Adipocyte (in vitro differentiated cells): ENCODE data around the gene BORCS8.

ENCODE experiments used
- DNase-seq: peaks from one replicate; pipeline ENCODE4 v3.0.0-alpha.2; 2015; ENCODE audit warnings: low read depth
- H3K27me3 ChIP-seq: replicated peaks from 2 replicates; pipeline ENCODE4 v1.7.0; 2013; ENCODE audit warnings: mild to moderate bottlenecking, low read length, moderate library complexity; ENCODE audit not compliant: control insufficient read depth, insufficient read depth
- H3K36me3 ChIP-seq: 2 replicates; pipeline ENCODE4 v1.7.0; 2013; ENCODE audit warnings: low read length, mild to moderate bottlenecking, moderate library complexity; ENCODE audit not compliant: control insufficient read depth, insufficient read depth, severe bottlenecking
- H3K4me1 ChIP-seq: 2 replicates; pipeline ENCODE4 v1.7.0; 2013; ENCODE audit warnings: mild to moderate bottlenecking, low read length, moderate library complexity; ENCODE audit not compliant: control insufficient read depth, insufficient read depth
- H3K4me3 ChIP-seq: 2 replicates; pipeline ENCODE4 v1.7.0; 2013; ENCODE audit warnings: mild to moderate bottlenecking, low read length, moderate library complexity
- H3K9ac ChIP-seq: 2 replicates; pipeline ENCODE4 v1.7.0; 2013; ENCODE audit warnings: mild to moderate bottlenecking, low read length, moderate library complexity
- H3K9me3 ChIP-seq: 2 replicates; pipeline ENCODE4 v1.7.0; 2013; ENCODE audit warnings: mild to moderate bottlenecking, low read length, moderate library complexity; ENCODE audit not compliant: control insufficient read depth

Gene BORCS8

DNA sequence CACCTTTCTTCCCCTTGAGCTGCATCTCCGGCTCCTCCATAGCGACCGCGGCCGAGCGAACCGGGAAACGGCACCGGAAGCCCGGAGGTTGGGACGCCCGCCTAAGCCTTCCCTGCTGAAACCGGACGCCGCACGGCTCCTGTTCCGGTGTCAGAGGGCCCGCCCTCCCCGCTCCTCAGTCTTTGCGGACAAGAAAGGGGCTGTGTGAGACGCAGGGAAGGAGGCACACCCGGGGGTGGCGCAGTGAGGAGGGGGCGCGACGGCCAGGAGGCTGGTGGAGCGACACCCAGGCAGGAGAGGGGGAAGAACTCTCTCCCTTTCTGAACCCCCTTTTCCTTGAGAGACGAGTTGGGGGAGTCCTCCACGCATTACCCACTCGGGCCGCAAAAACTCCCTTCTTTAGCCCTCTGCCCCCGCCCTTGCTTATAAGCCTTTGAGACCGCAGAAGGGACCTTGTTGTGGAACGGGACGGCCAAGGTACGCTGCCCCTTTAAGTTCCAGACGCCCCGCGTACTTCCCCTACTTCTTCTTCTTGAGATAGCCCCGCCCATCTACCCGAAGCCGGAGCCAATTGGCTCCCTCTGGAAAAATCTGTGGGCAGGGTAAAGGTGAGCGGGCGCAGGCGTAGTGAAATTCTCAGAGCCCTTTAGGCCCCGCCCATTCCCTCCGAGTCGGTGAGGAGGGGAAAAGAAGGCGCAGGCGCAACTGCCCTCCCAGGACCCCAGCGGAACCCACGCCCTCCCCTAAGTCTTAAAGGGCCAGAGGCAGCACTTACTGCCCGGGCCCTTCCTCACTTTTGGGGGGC, at the start of gene BORCS8, which contains the start of gene RFXANK:
Gene BORCS8, minus strand, starts transcription at position 75 of the 805 bp plus-strand sequence. Its CDS starts 35 bp downstream, at position 40.
Gene RFXANK, plus strand, starts transcription at position 181 of the 805 bp plus-strand sequence. CDS start 1,689 bp downstream, outside the sequence.
- peak; percentile 100 for DNase-seq

DNA sequence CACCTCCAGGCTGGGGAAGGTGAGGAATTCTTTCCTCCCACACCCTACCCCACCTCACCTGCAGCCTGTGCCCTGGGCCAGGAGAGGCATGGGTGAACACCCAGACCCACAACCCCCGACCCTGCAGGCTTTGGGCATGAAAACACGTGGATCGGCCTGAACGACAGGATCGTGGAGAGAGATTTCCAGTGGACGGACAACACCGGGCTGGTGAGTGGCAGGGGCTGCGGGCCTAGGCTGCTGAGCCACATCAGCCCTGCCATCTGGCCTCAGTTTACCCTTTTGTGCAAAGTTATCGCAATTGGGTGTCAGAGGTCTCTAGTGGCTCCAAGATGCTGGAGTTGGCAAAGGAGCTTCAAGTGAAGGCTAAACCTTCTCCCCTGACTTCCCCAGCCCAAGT, 48.5 kb upstream of the BORCS8 start:
- DNase-seq = no peak
- no peaks in the 10 kb centered on the region for H3K9me3 ChIP-seq
- H3K27me3 ChIP-seq = peaks cover 20% of the 10 kb centered on the region
- H3K4me3 ChIP-seq = no peak overlapping the region
- no peak overlapping the region for H3K9ac ChIP-seq
- no peaks in the 10 kb centered on the region for H3K36me3 ChIP-seq
- H3K4me1 ChIP-seq = no peaks in the 10 kb centered on the region

More for the DNA sequence above, at the start of gene BORCS8, which contains the start of gene RFXANK:
- H3K9me3 ChIP-seq = no peaks in the 10 kb centered on the region
- H3K4me1 ChIP-seq = peaks cover 32% of the 10 kb centered on the region
- no peaks in the 10 kb centered on the region for H3K27me3 ChIP-seq
- H3K36me3 ChIP-seq = peaks cover 7% of the 10 kb centered on the region
- H3K9ac ChIP-seq = peak within 1 kb of the TSS; percentile 100
- H3K4me3 ChIP-seq = peak within 1 kb of the TSS; percentile 94

DNA sequence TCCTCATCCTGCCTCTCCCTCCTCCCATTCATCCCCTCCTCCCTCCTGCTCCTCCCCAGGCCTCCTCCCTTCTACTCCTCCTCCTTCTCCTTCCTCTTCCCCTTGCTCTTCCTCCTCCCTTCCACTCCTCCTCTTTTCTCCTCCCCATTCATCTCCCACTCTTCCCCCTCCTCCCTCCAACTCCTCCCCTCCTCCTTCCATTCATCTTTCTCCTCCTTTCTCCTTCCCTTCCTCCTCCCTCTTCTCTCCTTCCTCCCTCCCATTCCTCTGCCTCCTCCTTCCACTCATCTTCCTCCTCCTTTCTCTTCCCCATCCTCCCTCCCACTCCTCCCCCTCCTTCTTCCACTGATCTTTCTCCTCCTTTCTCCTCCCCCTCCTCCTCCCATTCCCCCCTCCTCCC, 47.7 kb upstream of the BORCS8 start:
- H3K4me1 ChIP-seq = no peaks in the 10 kb centered on the region
- H3K4me3 ChIP-seq = no peak overlapping the region
- H3K27me3 ChIP-seq = peaks cover 16% of the 10 kb centered on the region
- peaks cover 4% of the 10 kb centered on the region for H3K9me3 ChIP-seq
- no peak for DNase-seq
- H3K36me3 ChIP-seq = no peaks in the 10 kb centered on the region
- no peak overlapping the region for H3K9ac ChIP-seq

DNA sequence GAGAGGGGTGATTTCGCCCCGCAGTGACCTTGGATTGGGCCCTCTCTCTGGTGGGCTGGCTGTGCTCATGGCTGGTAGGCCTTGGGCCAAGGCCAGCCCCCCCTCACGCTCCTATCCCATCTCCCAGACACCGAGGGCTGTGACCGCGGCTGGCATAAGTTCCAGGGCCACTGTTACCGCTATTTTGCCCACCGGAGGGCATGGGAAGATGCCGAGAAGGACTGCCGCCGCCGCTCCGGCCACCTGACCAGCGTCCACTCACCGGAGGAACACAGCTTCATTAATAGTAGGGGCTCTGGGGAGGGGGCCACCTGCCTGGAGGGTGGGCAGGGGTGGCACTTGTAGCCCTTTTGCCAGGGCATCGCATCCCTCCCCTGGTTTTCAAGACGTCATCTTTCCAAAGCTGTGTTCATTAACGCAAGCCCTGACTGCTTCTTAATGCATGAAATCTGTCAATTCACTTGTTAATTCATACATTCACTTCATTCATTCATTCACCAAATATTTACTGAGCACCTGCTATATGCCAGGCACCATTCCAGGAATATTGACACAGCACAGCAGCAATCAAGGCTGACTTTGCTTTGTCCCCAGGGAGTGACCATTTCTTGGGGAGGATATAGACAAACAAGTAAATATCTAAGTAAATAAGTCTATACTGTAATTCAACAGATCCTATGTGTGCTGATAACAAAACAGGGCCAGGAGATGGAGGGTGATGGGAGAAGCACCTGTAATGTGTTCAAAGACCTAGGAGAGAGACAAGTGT, 46.4 kb upstream of the BORCS8 start:
- no peak for DNase-seq
- Histone ChIP-seq H3K4me3 (no peak overlapping the region), H3K36me3 (no peaks in the 10 kb centered on the region), H3K9me3 (peaks cover 18% of the 10 kb centered on the region), H3K27me3 (peaks cover 16% of the 10 kb centered on the region), H3K9ac (no peak overlapping the region), H3K4me1 (no peaks in the 10 kb centered on the region)

DNA sequence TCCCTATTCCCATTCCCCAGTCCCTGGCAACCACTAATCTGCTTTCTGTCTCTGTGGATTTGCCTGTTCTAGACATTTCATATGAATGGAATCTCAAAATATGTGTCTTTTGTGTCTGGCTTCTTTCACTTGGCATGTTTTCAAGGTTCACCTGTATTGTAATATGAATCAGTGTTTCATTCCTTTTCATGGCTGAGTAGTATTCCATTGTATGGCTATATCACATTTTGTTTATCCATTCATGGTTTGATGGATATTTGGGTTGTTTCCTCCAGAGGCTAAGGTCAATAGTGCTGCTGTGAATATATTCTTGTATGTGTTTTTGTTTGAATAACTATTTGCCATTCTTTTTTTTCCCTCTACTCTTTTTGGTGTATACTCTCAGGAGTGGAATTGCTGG, 44.2 kb upstream of the BORCS8 start:
- Histone ChIP-seq H3K9ac (no peak overlapping the region), H3K4me1 (no peaks in the 10 kb centered on the region), H3K36me3 (no peaks in the 10 kb centered on the region), H3K27me3 (peaks cover 26% of the 10 kb centered on the region), H3K9me3 (peaks cover 20% of the 10 kb centered on the region), H3K4me3 (no peak overlapping the region)
- DNase-seq = no peak

DNA sequence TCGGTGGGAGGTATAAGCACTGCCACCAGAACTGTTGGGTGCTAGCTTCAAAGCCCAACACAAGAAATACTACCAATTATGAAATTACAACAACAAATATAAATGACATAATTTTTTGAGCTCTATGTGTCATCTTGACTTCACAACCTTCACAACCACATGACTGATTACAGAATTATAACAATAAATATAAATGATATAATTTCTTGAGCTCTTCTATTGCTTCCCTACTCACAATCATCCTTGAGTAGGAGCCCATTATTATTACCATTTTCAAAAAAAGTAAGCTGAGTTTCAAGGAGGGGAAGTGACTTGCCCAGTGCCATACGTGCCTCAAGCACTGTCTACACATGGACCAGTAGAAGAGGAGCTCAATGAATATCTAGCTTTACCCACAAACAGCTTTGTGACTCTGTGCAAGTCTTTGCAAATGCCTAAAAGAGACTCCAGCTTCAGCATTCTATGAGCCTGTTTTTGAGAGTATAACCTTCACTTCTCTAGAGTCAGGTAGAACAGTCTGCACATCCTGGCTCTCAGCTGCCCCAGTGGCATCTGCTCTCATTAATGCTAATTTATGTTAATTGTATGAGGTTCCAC, 42.4 kb upstream of the BORCS8 start:
- peaks cover 22% of the 10 kb centered on the region for H3K27me3 ChIP-seq
- no peak for DNase-seq
- H3K4me3 ChIP-seq = no peak overlapping the region
- H3K9me3 ChIP-seq = peaks cover 20% of the 10 kb centered on the region
- H3K4me1 ChIP-seq = no peaks in the 10 kb centered on the region
- H3K36me3 ChIP-seq = no peaks in the 10 kb centered on the region
- H3K9ac ChIP-seq = no peak overlapping the region

DNA sequence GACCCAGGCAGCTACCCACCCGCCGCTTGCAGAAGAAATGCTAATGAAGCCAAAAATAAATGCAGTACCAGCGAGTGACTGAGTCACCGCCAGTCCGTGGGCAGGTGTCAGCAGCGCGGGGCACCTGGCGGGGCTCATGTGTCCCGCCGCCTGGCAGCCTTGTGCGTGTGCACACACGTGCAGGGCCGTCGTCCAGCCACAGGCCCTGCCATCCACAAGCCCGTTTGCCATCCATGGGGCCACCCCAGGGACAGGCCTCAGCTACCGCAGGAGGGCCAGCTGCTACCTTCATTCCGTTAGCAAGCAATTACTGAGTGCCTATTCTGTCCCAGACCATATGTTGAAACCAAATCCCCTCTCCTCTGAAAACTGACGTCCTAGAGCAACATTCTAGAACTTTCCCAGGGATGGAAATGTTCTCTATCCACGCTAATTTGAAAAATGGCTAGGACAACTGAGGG, 40.3 kb upstream of the BORCS8 start:
- H3K36me3 ChIP-seq = no peaks in the 10 kb centered on the region
- no peak overlapping the region for H3K4me3 ChIP-seq
- H3K4me1 ChIP-seq = no peaks in the 10 kb centered on the region
- peaks cover 34% of the 10 kb centered on the region for H3K27me3 ChIP-seq
- no peak for DNase-seq
- H3K9me3 ChIP-seq = peaks cover 20% of the 10 kb centered on the region
- H3K9ac ChIP-seq = no peak overlapping the region

DNA sequence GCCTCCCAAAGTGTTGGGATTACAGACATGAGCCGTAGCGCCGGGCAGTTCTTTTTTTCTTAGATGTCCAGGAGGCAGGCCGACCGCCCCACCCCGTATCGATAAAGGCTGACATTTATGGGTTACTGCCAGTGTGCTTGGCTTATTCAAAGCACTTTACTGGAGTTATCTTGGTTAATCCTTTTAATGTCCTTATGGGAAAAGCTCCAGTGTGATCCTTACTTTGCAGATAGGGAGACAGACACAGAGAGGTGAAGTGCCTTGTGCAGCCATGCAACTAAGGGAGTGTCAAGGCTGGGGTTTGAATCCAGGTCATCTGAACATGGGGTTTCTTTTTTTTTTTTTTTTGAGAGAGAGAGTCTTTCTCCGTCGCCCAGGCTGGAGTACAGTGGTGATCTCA, 39.0 kb upstream of the BORCS8 start:
- peaks cover 46% of the 10 kb centered on the region for H3K27me3 ChIP-seq

DNA sequence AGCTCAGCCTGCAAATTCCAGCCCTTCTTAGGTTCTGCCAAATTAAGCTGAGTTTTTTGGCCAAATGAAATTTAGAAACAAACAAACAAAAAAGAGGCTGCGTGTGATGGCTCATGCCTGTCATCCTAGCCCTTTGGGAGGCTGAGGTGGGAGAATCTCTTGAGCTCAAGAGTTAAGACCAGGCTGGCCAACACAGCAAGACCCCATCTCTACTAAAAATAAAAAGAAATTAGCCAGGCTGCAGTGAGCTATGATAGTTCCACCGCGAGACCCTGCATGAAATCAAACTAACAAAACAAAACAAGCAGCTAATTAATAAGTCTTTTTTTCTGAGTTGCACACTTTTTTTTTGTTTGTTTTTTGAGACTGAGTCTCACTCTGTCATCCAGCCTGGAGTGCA, 37.7 kb upstream of the BORCS8 start:
- Histone ChIP-seq H3K4me1 (no peaks in the 10 kb centered on the region), H3K36me3 (no peaks in the 10 kb centered on the region)
- DNase-seq = no peak

More for the DNA sequence above, 39.0 kb upstream of the BORCS8 start:
- Histone ChIP-seq H3K36me3 (no peaks in the 10 kb centered on the region), H3K9ac (no peak overlapping the region), H3K9me3 (peaks cover 20% of the 10 kb centered on the region), H3K4me3 (no peak overlapping the region), H3K4me1 (no peaks in the 10 kb centered on the region)
- DNase-seq = no peak

DNA sequence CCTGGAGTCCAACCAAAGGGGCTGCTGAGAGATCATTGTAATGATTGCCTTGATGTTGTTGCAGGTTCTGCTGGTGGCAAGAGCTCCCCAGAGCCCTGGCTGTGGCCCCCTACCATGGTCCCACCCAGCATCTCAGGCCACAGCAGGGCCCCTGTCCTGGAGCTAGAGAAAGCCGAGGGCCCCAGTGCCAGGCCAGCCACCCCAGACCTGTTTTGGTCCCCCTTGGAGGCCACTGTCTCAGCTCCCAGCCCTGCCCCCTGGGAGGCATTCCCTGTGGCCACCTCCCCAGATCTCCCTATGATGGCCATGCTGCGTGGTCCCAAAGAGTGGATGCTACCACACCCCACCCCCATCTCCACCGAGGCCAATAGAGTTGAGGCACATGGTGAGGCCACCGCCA, 35.3 kb upstream of the BORCS8 start:
- Histone ChIP-seq H3K27me3 (peaks cover 70% of the 10 kb centered on the region), H3K4me1 (no peaks in the 10 kb centered on the region), H3K9me3 (no peaks in the 10 kb centered on the region), H3K9ac (no peak overlapping the region), H3K4me3 (no peak overlapping the region), H3K36me3 (no peaks in the 10 kb centered on the region)
- no peak for DNase-seq

More for the DNA sequence above, 37.7 kb upstream of the BORCS8 start:
- H3K27me3 ChIP-seq = peaks cover 55% of the 10 kb centered on the region
- H3K9me3 ChIP-seq = peaks cover 16% of the 10 kb centered on the region
- H3K4me3 ChIP-seq = no peak overlapping the region
- H3K9ac ChIP-seq = no peak overlapping the region

DNA sequence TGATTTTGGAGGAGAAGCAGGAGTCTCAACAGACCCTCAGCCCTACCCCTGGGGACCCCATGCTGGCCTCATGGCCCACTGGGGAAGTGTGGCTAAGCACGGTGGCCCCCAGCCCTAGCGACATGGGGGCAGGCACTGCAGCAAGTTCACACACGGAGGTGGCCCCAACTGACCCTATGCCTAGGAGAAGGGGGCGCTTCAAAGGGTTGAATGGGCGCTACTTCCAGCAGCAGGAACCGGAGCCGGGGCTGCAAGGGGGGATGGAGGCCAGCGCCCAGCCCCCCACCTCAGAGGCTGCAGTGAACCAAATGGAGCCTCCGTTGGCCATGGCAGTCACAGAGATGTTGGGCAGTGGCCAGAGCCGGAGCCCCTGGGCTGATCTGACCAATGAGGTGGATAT, 34.7 kb upstream of the BORCS8 start:
- Histone ChIP-seq H3K4me3 (no peak overlapping the region), H3K27me3 (peaks cover 72% of the 10 kb centered on the region), H3K9ac (no peak overlapping the region), H3K4me1 (no peaks in the 10 kb centered on the region), H3K36me3 (no peaks in the 10 kb centered on the region), H3K9me3 (no peaks in the 10 kb centered on the region)
- no peak for DNase-seq
